K562 (cell line): ENCODE data around the gene C1orf50. TPM values are rescaled to one million over a fixed set of nuclear protein-coding genes. Genes with fewer than 3 reads are reported as not detected.
A peak's percentile ranks its signal among the peaks of the same experiment; 100 is the strongest.

Experiments used
- ATAC-seq: fragments of 200-7000 bp; cut with Tn5 transposase; 3 replicates; pipeline ENCODE4 v1.9.1; 2020; ENCODE audit warnings: moderate library complexity
- BruUV-seq: library from RNA; stranded (reverse); fragments of 400-500 nt; replicated peaks from 2 replicates; lab custom pipeline; 2021; lab: Mats Ljungman, UMichigan
- CTCF ChIA-PET: fragments of 300-600 bp; formaldehyde crosslinking; extraction: SDS; loops from one replicate; lab custom pipeline; 2021; ENCODE audit warnings: low intra/inter-chr PET ratio; lab: Yijun Ruan, JAX
- POLR2A ChIA-PET: fragments of 300-600, 350-650 bp; sonication (Branson Sonifier 250); formaldehyde crosslinking; extraction: SDS; loops from one replicate; lab custom pipeline; 2021; ENCODE audit warnings: antibody characterized with exemption, inconsistent platforms; lab: Yijun Ruan, JAX
- DNase-seq, 4 experiments: peaks; one replicate each; pipeline versions ENCODE4 v3.0.0 to v3.0.0-alpha.2; 2011 to 2018; ENCODE audit warnings: low spot score in 3 of 4, mixed read lengths in 3 of 4; ENCODE audit errors: extremely low read depth in 1 of 4
- FAIRE-seq: peaks from 2 replicates; lab custom pipeline; 2011; peaks lifted over from hg19 to GRCh38; lab: Jason Lieb, UNC
- H2AFZ ChIP-seq: 2 replicates; pipeline ENCODE4 v1.6.0; 2011; ENCODE audit warnings: low read depth, low read length, control low read depth, inconsistent platforms
- H3K27ac ChIP-seq: fragments of 200-600 bp; 3 replicates; pipeline ENCODE4 v1.8.0; 2011; ENCODE audit warnings: low read depth, mild to moderate bottlenecking, control low read depth, inconsistent platforms, low read length, moderate library complexity, mixed read lengths; ENCODE audit errors: extremely low read depth
- H3K27me3 ChIP-seq, 2 experiments: fragments of 300-600 bp in 1 of 2; 2 replicates in 1 of 2; 3 replicates in 1 of 2; pipeline versions ENCODE4 v1.6.0 to v1.8.0; 2011; ENCODE audit warnings: inconsistent platforms in 2 of 2, low read length in 2 of 2, mild to moderate bottlenecking in 1 of 2, mixed read lengths in 1 of 2, moderate library complexity in 1 of 2; ENCODE audit not compliant: control insufficient read depth in 2 of 2, insufficient read depth in 2 of 2
- H3K36me3 ChIP-seq: fragments of 300-600 bp; 3 replicates; pipeline ENCODE4 v1.8.0; 2011; ENCODE audit warnings: mild to moderate bottlenecking, low read length, inconsistent platforms; ENCODE audit not compliant: control insufficient read depth, insufficient read depth
- H3K4me1 ChIP-seq, 2 experiments: fragments of 200-600 bp in 1 of 2; replicated peaks in 1 of 2; 2 replicates in 1 of 2; 3 replicates in 1 of 2; pipeline versions ENCODE4 v1.5.1 to v1.8.0; 2011; ENCODE audit warnings: inconsistent platforms in 2 of 2, low read length in 2 of 2, mild to moderate bottlenecking in 1 of 2, mixed read lengths in 1 of 2, moderate library complexity in 1 of 2; ENCODE audit not compliant: control insufficient read depth in 2 of 2, insufficient read depth in 2 of 2
- H3K4me2 ChIP-seq: 2 replicates; pipeline ENCODE4 v1.6.1; 2011; ENCODE audit warnings: low read length, control low read depth, inconsistent platforms, mixed read lengths; ENCODE audit not compliant: insufficient read depth
- H3K4me3 ChIP-seq: fragments of 200-600 bp; sonication (generic), shearing (Covaris generic); 2 replicates; pipeline ENCODE4 v1.5.1; 2016; ENCODE audit warnings: control low read depth, inconsistent platforms
- H3K79me2 ChIP-seq: fragments of 200-600 bp; 3 replicates; pipeline ENCODE4 v1.8.0; 2011; ENCODE audit warnings: low read length, inconsistent platforms; ENCODE audit not compliant: control insufficient read depth, insufficient read depth
- H3K9ac ChIP-seq, 2 experiments: 2 replicates each; pipeline versions ENCODE4 v1.6.0 to v1.6.1; 2011; ENCODE audit warnings: low read depth in 2 of 2, low read length in 2 of 2, control low read depth in 1 of 2, inconsistent platforms in 1 of 2, mild to moderate bottlenecking in 1 of 2, mixed read lengths in 1 of 2; ENCODE audit not compliant: insufficient read depth in 1 of 2
- H3K9me1 ChIP-seq: one replicate; pipeline ENCODE4 v1.6.0; 2011; ENCODE audit warnings: inconsistent platforms, mild to moderate bottlenecking, low read length, moderate library complexity; ENCODE audit not compliant: control insufficient read depth, insufficient read depth
- H3K9me3 ChIP-seq: replicated peaks from 2 replicates; pipeline ENCODE4 v1.5.1; 2011; ENCODE audit warnings: low read depth, low read length, inconsistent platforms; ENCODE audit not compliant: control insufficient read depth, insufficient read depth
- H4K20me1 ChIP-seq: replicated peaks from 2 replicates; pipeline ENCODE4 v1.6.1; 2011; ENCODE audit warnings: low read length, inconsistent platforms, mixed read lengths; ENCODE audit not compliant: control insufficient read depth, insufficient read depth
- HBP1 ChIP-seq: fragments of 450-650 bp; formaldehyde crosslinking; IDR thresholded peaks from 2 replicates; pipeline ENCODE4 v1.4.0; 2022; ENCODE audit warnings: missing genetic modification characterization
- HES1 ChIP-seq: fragments of 450-650 bp; IDR thresholded peaks from 2 replicates; pipeline ENCODE4 v1.6.1; 2016; ENCODE audit warnings: low read depth, mild to moderate bottlenecking, moderate library complexity
- NFYB ChIP-seq: IDR thresholded peaks from 2 replicates; pipeline ENCODE4 v1.6.1; 2011; ENCODE audit warnings: mild to moderate bottlenecking, moderate library complexity; ENCODE audit not compliant: insufficient read length; ENCODE audit errors: extremely low read depth
- NUFIP1 ChIP-seq: fragments of 450-650 bp; IDR thresholded peaks from 2 replicates; pipeline ENCODE4 v1.6.1; 2018; ENCODE audit not compliant: partially characterized antibody
- ZNF407 ChIP-seq: fragments of 450-650 bp; IDR thresholded peaks from 2 replicates; pipeline ENCODE4 v1.6.1; 2016; ENCODE audit warnings: low read depth
- ZNF696 ChIP-seq: fragments of 250-450 bp; sonication (Bioruptor Pico); conservative IDR thresholded peaks from 2 replicates; pipeline ENCODE4 v1.4.0; 2020; ENCODE audit warnings: mild to moderate bottlenecking, moderate library complexity
- WGBS: fragments of 100-300 bp; shearing (Covaris generic); methylation state at CpG from one replicate; pipeline ENCODE4 v1.1.6; 2016; ENCODE audit warnings: low coverage, mixed read lengths; ENCODE audit not compliant: insufficient coverage; ENCODE audit errors: missing lambda C conversion rate; 5-methylcytosine and 5-hydroxymethylcytosine counted together
- in situ Hi-C: fragments of 300-500 bp; cut with MboI; formaldehyde crosslinking; loops from 4 replicates; pipeline ENCODE4 v1.15.0; 2018; ENCODE audit warnings: inconsistent platforms, mixed read lengths
- intact Hi-C: fragments of 100-400 bp; cut with micrococcal nuclease; formaldehyde crosslinking; loops from 2 replicates; pipeline ENCODE4 v1.14.2; 2022
- polyA plus RNA-seq, 8 experiments: library from polyadenylated mRNA; depleted of rRNA in 4 of 8; stranded (reverse) in 5 of 8; unstranded in 3 of 8; fragments of >200 nt; fragmentation: Nextera tagmentation in 2 of 8; fragmentation: Illumina TruSeq in 1 of 8; extraction: Ambion mirVana in 2 of 8; extraction: Trizol in 1 of 8; gene quantifications; 2 replicates each; pipeline versions ENCODE4 v1.2.1 to v1.2.3, GENCODE V29; 2011 to 2014; ENCODE audit warnings: inconsistent platforms in 1 of 8, missing spikeins in 1 of 8
- total RNA-seq, 7 experiments: library from RNA; depleted of rRNA in 6 of 7; stranded (reverse); fragments of >200 nt in 6 of 7; fragmentation: Illumina TruSeq in 2 of 7; extraction: Trizol in 2 of 7; gene quantifications; 2 replicates each; pipeline versions ENCODE4 v1.2.1 to v1.2.3, GENCODE V29; 2011 to 2021; ENCODE audit warnings: low replicate concordance in 1 of 7

C1orf50 gene
- total and polyA plus RNA-seq, 9 of the 15 experiments (the other 6 are each of a cell fraction or from before 2014, with no cell fraction given): 0.55 to 13.9 (median 5.2) TPM

GRCh38 chr1:42720868-42721267, 46.2 kb upstream of the C1orf50 start:
- no TSS peak for BruUV-seq
- Histone ChIP-seq H3K9me1 (no peaks in the 10 kb centered on the region), H2AFZ (no peak overlapping the region), H3K4me2 (no peak overlapping the region), H3K4me3 (no peak overlapping the region), H3K9me3 (no peaks in the 10 kb centered on the region), H3K9ac (no peak overlapping the region), H3K79me2 (no peaks in the 10 kb centered on the region), H3K27me3 (no peaks in the 10 kb centered on the region), H3K27ac (no peak overlapping the region), H3K36me3 (peaks cover 7% of the 10 kb centered on the region; the same call in 2 of the 3 replicates), H3K4me1 (no peaks in the 10 kb centered on the region), H4K20me1 (no peaks in the 10 kb centered on the region)
- CTCF ChIA-PET: no interaction called here
- POLR2A ChIA-PET: no interaction called here
- intact Hi-C loops (no loop called here), in situ Hi-C loops (no loop called here)
- 100% methylated on average over 1 of the region's 1 CpG for WGBS
- peak in 2 of 4 experiments; percentile 4 to 5 for DNase-seq
- no peak for FAIRE-seq
- ATAC-seq: no peak
- no peak for TF ChIP-seq HES1
- no peak for TF ChIP-seq ZNF696 (CRISPR knock-in tag)
- TF ChIP-seq NUFIP1: no peak
- TF ChIP-seq, all 486 proteins: peak for 0

GRCh38 chr1:42721926-42722325, 45.1 kb upstream of the C1orf50 start:
- no peaks in the 10 kb centered on the region for H3K9me3 ChIP-seq
- ATAC-seq (no peak), FAIRE-seq (no peak), DNase-seq (no peak)
- H4K20me1 ChIP-seq: no peaks in the 10 kb centered on the region
- BruUV-seq: no TSS peak
- H3K27ac ChIP-seq: no peak overlapping the region
- WGBS: 97% methylated on average over 3 of the region's 3 CpGs
- POLR2A ChIA-PET: no interaction called here
- intact Hi-C loops (no loop called here), in situ Hi-C loops (no loop called here)
- H3K9me1 ChIP-seq: no peaks in the 10 kb centered on the region
- no peaks in the 10 kb centered on the region for H3K79me2 ChIP-seq
- H2AFZ ChIP-seq: no peak overlapping the region
- no peaks in the 10 kb centered on the region for H3K36me3 ChIP-seq
- no peaks in the 10 kb centered on the region for H3K4me1 ChIP-seq
- no peaks in the 10 kb centered on the region for H3K27me3 ChIP-seq
- H3K4me2 ChIP-seq: no peak overlapping the region
- no peak overlapping the region for H3K9ac ChIP-seq
- H3K4me3 ChIP-seq: no peak overlapping the region
- CTCF ChIA-PET: no interaction called here
- TF ChIP-seq HBP1 (CRISPR knock-in tag): no peak
- TF ChIP-seq ZNF407: no peak
- no peak for TF ChIP-seq NFYB
